OCI-LY7 (cell line): ENCODE results near the gene ASAP3.

ENCODE experiments used
- CTCF ChIP-seq: fragments of 200-600 bp; sonication (generic); conservative IDR thresholded peaks from 2 replicates; pipeline ENCODE4 v1.5.1; 2014; ENCODE audit warnings: mild to moderate bottlenecking, antibody characterized with exemption, low read length, moderate library complexity, mixed read lengths
- EZH2phosphoT487 ChIP-seq: fragments of 200-600 bp; sonication (generic); IDR thresholded peaks from 2 replicates; pipeline ENCODE4 v1.6.1; 2018; ENCODE audit warnings: low read depth, borderline replicate concordance, mild to moderate bottlenecking, mixed run types, antibody characterized with exemption, low read length, moderate library complexity, mixed read lengths

GRCh38 chr1:23408797-23409290 lies 75.1 kb downstream of the ASAP3 start:
- TF ChIP-seq CTCF = no peak
- no peak for TF ChIP-seq EZH2phosphoT487
